Activated CD8-positive, alpha-beta memory T cell treated with anti-CD3 and anti-CD28 coated beads, Interleukin-2, amount 50 U/mL, for 48 hours (primary cell): Measurements from ENCODE around the gene GLIPR2.
"Not testable (repeated sequence)": the region's sequence is repeated elsewhere in the genome, so short reads cannot be mapped to it uniquely, and the experiment has no call there.

Experiments used
- DNase-seq: peaks from one replicate; pipeline ENCODE4 v3.0.0-alpha.2; 2020

Gene GLIPR2

GRCh38 chr9:36165826-36166167, 29.3 kb downstream of the GLIPR2 start:
- no peak for DNase-seq

- DNase-seq: peak; percentile 96
Observed at GRCh38 chr9:36166168-36166927, 29.8 kb downstream of the GLIPR2 start.

- DNase-seq: no peak
Observed at GRCh38 chr9:36169166-36169565, 32.6 kb downstream of the GLIPR2 start, which contains the start of gene CCIN. Gene CCIN, plus strand, starts transcription at chr9:36169388. Its CDS starts 115 bp downstream, at chr9:36169503.

- no peak for DNase-seq
Observed at GRCh38 chr9:36169708-36170107, 33.2 kb downstream of the GLIPR2 start.

GRCh38 chr9:36170531-36170930, 34.0 kb downstream of the GLIPR2 start:
- no peak for DNase-seq

GRCh38 chr9:36173861-36174260, 37.3 kb downstream of the GLIPR2 start:
- no peak for DNase-seq

GRCh38 chr9:36174271-36174670, 37.7 kb downstream of the GLIPR2 start:
- no peak for DNase-seq

- no peak for DNase-seq
Observed at GRCh38 chr9:36174731-36175130, 38.2 kb downstream of the GLIPR2 start.

GRCh38 chr9:36175209-36175608, 38.7 kb downstream of the GLIPR2 start:
- not testable (repeated sequence) for DNase-seq

- not testable (repeated sequence) for DNase-seq
Observed at GRCh38 chr9:36176496-36176895, 40.0 kb downstream of the GLIPR2 start.

- DNase-seq: no peak
Observed at GRCh38 chr9:36177571-36177970, 41.0 kb downstream of the GLIPR2 start.

GRCh38 chr9:36180243-36180642, 43.7 kb downstream of the GLIPR2 start:
- DNase-seq: not testable (repeated sequence)

GRCh38 chr9:36187414-36187813, 50.9 kb downstream of the GLIPR2 start:
- no peak for DNase-seq

GRCh38 chr9:36188212-36188611, 51.7 kb downstream of the GLIPR2 start:
- DNase-seq: no peak

GRCh38 chr9:36189976-36190375, 53.4 kb downstream of the GLIPR2 start:
- no peak for DNase-seq

- DNase-seq: peak; percentile 93
Observed at GRCh38 chr9:36190388-36191289, 54.1 kb downstream of the GLIPR2 start, which contains the start of gene CLTA. Gene CLTA, plus strand, starts transcription at chr9:36190921. Its CDS starts 136 bp downstream, at chr9:36191057.

GRCh38 chr9:36191290-36191645, 54.7 kb downstream of the GLIPR2 start:
- peak; percentile 73 for DNase-seq

- no peak for DNase-seq
Observed at GRCh38 chr9:36191686-36192085, 55.2 kb downstream of the GLIPR2 start.

- no peak for DNase-seq
Observed at GRCh38 chr9:36192196-36192595, 55.7 kb downstream of the GLIPR2 start.

GRCh38 chr9:36193023-36193422, 56.5 kb downstream of the GLIPR2 start:
- no peak for DNase-seq

- DNase-seq: no peak
Observed at GRCh38 chr9:36194326-36195000, 57.9 kb downstream of the GLIPR2 start.

- no peak for DNase-seq
Observed at GRCh38 chr9:36204906-36205547, 68.5 kb downstream of the GLIPR2 start.

- no peak for DNase-seq
Observed at GRCh38 chr9:36207016-36207415, 70.5 kb downstream of the GLIPR2 start.
